Heart left ventricle (tissue), 16 donors: ENCODE data around the gene LZTFL1. TPM values are rescaled to one million over a fixed set of nuclear protein-coding genes. Genes with fewer than 3 reads are reported as not detected.

Experiments
- ATAC-seq, 4 donors: fragments of 200-7000 bp; cut with Tn5 transposase; one replicate each; pipeline ENCODE4 v1.9.1; 2020 to 2022; ENCODE audit warnings: moderate library complexity in 4 of 4, mild to moderate bottlenecking in 3 of 4, moderate number of reproducible peaks in 1 of 4
- DNase-seq, 5 donors: peaks; one replicate each; pipeline ENCODE4 v3.0.0-alpha.2; 2020
- H3K27ac ChIP-seq, 12 donors: fragments of 200-600 bp; sonication (generic) in 4 of 12; one replicate each; pipeline versions ENCODE4 v1.5.0 to v1.8.0; 2016 to 2022; ENCODE audit warnings: mild to moderate bottlenecking in 2 of 12
- H3K27me3 ChIP-seq, 9 donors: fragments of 200-600 bp; sonication (generic) in 2 of 9; one replicate each; pipeline versions ENCODE4 v1.5.1 to v1.8.0; 2016 to 2022; ENCODE audit warnings: mild to moderate bottlenecking in 3 of 9
- H3K36me3 ChIP-seq, 9 donors: fragments of 200-600 bp; sonication (generic) in 2 of 9; one replicate each; pipeline versions ENCODE4 v1.5.0 to v1.8.0; 2018 to 2022; ENCODE audit warnings: mild to moderate bottlenecking in 2 of 9
- H3K4me1 ChIP-seq, 12 donors: fragments of 200-600 bp; sonication (generic) in 4 of 12; one replicate each; pipeline versions ENCODE4 v1.5.0 to v1.8.0; 2016 to 2022; ENCODE audit warnings: mild to moderate bottlenecking in 3 of 12
- H3K4me3 ChIP-seq, 12 donors: fragments of 200-600 bp; sonication (generic) in 4 of 12; one replicate each; pipeline versions ENCODE4 v1.5.0 to v1.8.0; 2017 to 2022; ENCODE audit warnings: mild to moderate bottlenecking in 9 of 12, moderate library complexity in 4 of 12
- H3K9me3 ChIP-seq, 12 donors: fragments of 200-600 bp; sonication (generic) in 4 of 12; one replicate each; pipeline versions ENCODE4 v1.5.0 to v1.8.0; 2016 to 2022; ENCODE audit warnings: mild to moderate bottlenecking in 1 of 12
- POLR2A ChIP-seq, 2 donors: fragments of 450-650 bp; IDR thresholded peaks; one replicate each; pipeline ENCODE4 v1.6.1; 2017; ENCODE audit warnings: antibody characterized with exemption in 2 of 2, mild to moderate bottlenecking in 2 of 2, moderate library complexity in 2 of 2
- WGBS, 4 donors: extraction: QIAGEN DNeasy Blood & Tissue Kit in 2 of 4; methylation state at CpG; one replicate each; pipeline versions ENCODE4 v1.1.5 to v1.1.7; 2013 to 2018; 5-methylcytosine and 5-hydroxymethylcytosine counted together
- intact Hi-C, 10 donors: fragments of 100-400 bp; cut with DNase I; formaldehyde crosslinking; loops; one replicate each; pipeline versions ENCODE4 v1.11.1 to v1.14.2; 2022
- polyA plus RNA-seq, 2 donors: library from polyadenylated mRNA; stranded (reverse); fragments of 200-250 nt; gene quantifications; one replicate each; pipeline ENCODE4 v1.2.3, GENCODE V29; 2013
- total RNA-seq, 9 donors: library from RNA; depleted of rRNA in 2 of 9; stranded (reverse); fragments of >200 nt in 2 of 9; fragmentation: NEBNext Ultra II Directional in 3 of 9; extraction: Animal tissue kit (Norgen Biotek cat#: 25700) in 3 of 9; gene quantifications; one replicate each; pipeline versions ENCODE4 v1.1.0 to v1.2.4, GENCODE V29; 2016 to 2023
- TF ChIP-seq, protein P1 (sequence below), 12 donors: fragments of 200-600 bp; sonication (generic) in 4 of 12; IDR thresholded peaks; one replicate each; pipeline versions ENCODE4 v1.5.0 to v1.8.0; 2018 to 2022; ENCODE audit warnings: antibody characterized with exemption in 12 of 12, mild to moderate bottlenecking in 5 of 12
- donor health status: ischemic (EF 13 %, LVEDD 7.1; RV severe dilation, severe dysfunction).
- donor health status: healthy with polysubstance abuse.
- donor health status: DM: no; HTN: yes; CAD: no.
- donor health status: DM: no; HTN: no; CAD: no.
- donor health status: ischemic (EF 25% LVEDD 6.9; RV normal size, moderate dysfunction).
- donor health status: ischemic (EF 25% LVEDD 5.7; RV mildly dilated, moderate dysfunction).
- donor health status: healthy.
- donor health status: DM: yes; HTN: yes; CAD: no.
- donor health status: ischemic (EF 35%, LVEDD 5.7; RV mildly dilated, moderate dysfunction).
- donor health status: nonischemic (EF 11% LVEDD 7.7; RV severe dilation, severe dysfunction).
- donor health status: DM: yes; HTN: yes; CAD: no.
- donor health status: PGD.
- donor health status: ischemic (EF 29% LVEDD 5.4; RV normal size, mild dysfunction).
- donor health status: nonischemic (EF 23%, LVEDD 6.1; RV moderate dilation, normal function).

Gene LZTFL1
- total and polyA plus RNA-seq, 11 donors: 1.7 to 13.1 (median 8.8) TPM

DNA sequence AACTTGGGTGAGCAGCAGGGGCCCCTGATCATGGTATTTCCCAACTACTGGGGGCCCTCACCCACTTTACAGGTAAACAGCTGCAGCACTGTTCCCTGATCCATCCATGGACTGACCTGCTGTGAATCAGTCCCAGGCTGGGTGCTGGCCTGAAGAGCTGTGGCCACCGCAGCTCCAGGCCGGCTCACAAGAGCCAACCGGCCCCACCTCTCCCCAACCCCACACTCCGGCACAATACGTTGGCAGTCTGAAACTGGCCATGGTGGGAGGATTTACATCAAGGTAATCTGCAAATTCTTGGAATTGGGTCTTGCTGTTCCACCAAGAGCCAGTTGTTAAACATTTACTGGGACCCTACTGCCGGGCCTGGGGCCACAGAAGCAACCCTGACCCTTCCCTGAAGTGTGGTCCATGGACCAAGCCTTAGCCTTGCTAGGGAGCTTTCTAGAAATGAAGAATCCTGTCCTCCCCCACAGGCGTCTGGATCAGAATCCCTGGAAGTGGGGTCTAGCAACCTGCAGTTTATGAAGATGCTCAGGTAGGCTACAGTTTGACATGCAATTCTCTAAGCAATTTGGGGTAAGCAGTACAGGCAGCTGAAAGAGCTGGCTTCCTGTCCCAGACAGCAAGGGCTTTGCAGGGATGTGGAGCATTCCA is 49.3 kb downstream of the LZTFL1 start:
- DNase-seq (no peak), ATAC-seq (no peak)
- WGBS, 4 donors: 83 to 97% (median 89%) methylated on average over 7 of the region's 7 CpGs
- Histone ChIP-seq H3K4me1 (peaks cover 0 to 15% (median 10%) of the 10 kb centered on the region in 12 donors), H3K27me3 (peaks cover 0 to 43% (median 23%) of the 10 kb centered on the region in 9 donors), H3K4me3 (no peak overlapping the region), H3K36me3 (no peaks in the 10 kb centered on the region), H3K27ac (no peak overlapping the region), H3K9me3 (peaks cover 0 to 26% (median 13%) of the 10 kb centered on the region in 12 donors)
- intact Hi-C loops: no loop called here
- TF ChIP-seq, protein P1, sequence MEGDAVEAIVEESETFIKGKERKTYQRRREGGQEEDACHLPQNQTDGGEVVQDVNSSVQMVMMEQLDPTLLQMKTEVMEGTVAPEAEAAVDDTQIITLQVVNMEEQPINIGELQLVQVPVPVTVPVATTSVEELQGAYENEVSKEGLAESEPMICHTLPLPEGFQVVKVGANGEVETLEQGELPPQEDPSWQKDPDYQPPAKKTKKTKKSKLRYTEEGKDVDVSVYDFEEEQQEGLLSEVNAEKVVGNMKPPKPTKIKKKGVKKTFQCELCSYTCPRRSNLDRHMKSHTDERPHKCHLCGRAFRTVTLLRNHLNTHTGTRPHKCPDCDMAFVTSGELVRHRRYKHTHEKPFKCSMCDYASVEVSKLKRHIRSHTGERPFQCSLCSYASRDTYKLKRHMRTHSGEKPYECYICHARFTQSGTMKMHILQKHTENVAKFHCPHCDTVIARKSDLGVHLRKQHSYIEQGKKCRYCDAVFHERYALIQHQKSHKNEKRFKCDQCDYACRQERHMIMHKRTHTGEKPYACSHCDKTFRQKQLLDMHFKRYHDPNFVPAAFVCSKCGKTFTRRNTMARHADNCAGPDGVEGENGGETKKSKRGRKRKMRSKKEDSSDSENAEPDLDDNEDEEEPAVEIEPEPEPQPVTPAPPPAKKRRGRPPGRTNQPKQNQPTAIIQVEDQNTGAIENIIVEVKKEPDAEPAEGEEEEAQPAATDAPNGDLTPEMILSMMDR (IDR thresholded peaks at IDR 0.05): no peak
- TF ChIP-seq POLR2A (IDR thresholded peaks at IDR 0.05): no peak

GRCh38 chr3:45792036-45792435 is 49.9 kb downstream of the LZTFL1 start:
- no peak overlapping the region for H3K27ac ChIP-seq
- WGBS, 4 donors: 86 to 94% (median 92%) methylated on average over 2 of the region's 2 CpGs

GRCh38 chr3:45790596-45790995 is 51.3 kb downstream of the LZTFL1 start:
- Histone ChIP-seq H3K9me3 (peaks cover 0 to 26% (median 13%) of the 10 kb centered on the region in 12 donors), H3K36me3 (no peaks in the 10 kb centered on the region), H3K4me3 (no peak overlapping the region), H3K27ac (no peak overlapping the region), H3K4me1 (peaks cover 0 to 2% (median under 1%) of the 10 kb centered on the region in 12 donors), H3K27me3 (peaks cover 0 to 22% (median 4%) of the 10 kb centered on the region in 9 donors)
- intact Hi-C loops: no loop called here
- DNase-seq: no peak
- no peak for ATAC-seq
- WGBS, 4 donors: 69 to 75% (median 71%) methylated on average over 2 of the region's 2 CpGs
- TF ChIP-seq, protein P1 (IDR thresholded peaks at IDR 0.05): no peak
- TF ChIP-seq POLR2A (IDR thresholded peaks at IDR 0.05): no peak

More at GRCh38 chr3:45792036-45792435, 49.9 kb downstream of the LZTFL1 start:
- peaks cover 0 to 37% (median 17%) of the 10 kb centered on the region in 9 donors for H3K27me3 ChIP-seq
- H3K9me3 ChIP-seq: peaks cover 0 to 26% (median 13%) of the 10 kb centered on the region in 12 donors
- no peak overlapping the region for H3K4me3 ChIP-seq
- ATAC-seq (no peak), DNase-seq (no peak)
- H3K36me3 ChIP-seq: no peaks in the 10 kb centered on the region
- no peak for TF ChIP-seq POLR2A (IDR thresholded peaks at IDR 0.05)
- TF ChIP-seq, protein P1 (IDR thresholded peaks at IDR 0.05): no peak
- intact Hi-C loops: no loop called here
- H3K4me1 ChIP-seq: peaks cover 0 to 15% (median 10%) of the 10 kb centered on the region in 12 donors

DNA sequence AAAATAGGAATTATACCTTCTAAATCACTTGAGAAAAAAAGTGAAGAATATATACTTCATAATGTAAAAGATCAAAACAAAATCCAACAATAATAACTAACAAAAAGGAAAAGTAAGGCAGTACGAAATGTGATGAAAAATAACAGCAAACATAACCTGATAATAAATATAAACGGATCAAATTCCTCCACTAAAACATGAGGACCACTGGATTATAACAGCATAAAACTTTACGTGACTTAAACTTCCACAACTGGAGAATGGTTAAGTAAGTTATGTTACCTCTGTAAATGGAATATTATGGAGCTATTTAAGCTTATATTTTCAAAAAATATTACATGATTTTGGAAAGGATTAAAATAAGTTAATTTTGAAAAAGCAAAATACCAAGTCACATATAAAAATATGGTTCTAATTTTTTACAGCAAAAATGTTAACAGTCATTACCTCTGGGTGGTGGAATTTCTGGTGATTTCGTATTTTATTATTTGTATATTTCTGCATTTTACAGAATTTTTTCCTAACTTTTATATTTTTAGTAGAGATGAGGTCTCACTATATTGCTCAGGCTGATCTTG is 52.6 kb downstream of the LZTFL1 start:
- H3K27me3 ChIP-seq: peaks cover 0 to 10% (median 0%) of the 10 kb centered on the region in 9 donors
- no peak for TF ChIP-seq POLR2A (IDR thresholded peaks at IDR 0.05)
- peaks cover 0 to 26% (median 13%) of the 10 kb centered on the region in 12 donors for H3K9me3 ChIP-seq
- DNase-seq (no peak), ATAC-seq (no peak)
- WGBS, 4 donors: 78 to 84% (median 79%) methylated on average over 4 of the region's 4 CpGs
- no peaks in the 10 kb centered on the region for H3K36me3 ChIP-seq
- H3K27ac ChIP-seq: no peak overlapping the region
- H3K4me3 ChIP-seq: no peak overlapping the region
- H3K4me1 ChIP-seq: no peaks in the 10 kb centered on the region
- intact Hi-C loops: no loop called here
